Lower lobe of right lung (tissue), 2 donors: ENCODE data around the gene F5. TPM values are rescaled to one million over a fixed set of nuclear protein-coding genes. Genes with fewer than 3 reads are reported as not detected.

Experiments
- ATAC-seq, 2 donors: fragments of 200-7000 bp; cut with Tn5 transposase; one replicate each; pipeline ENCODE4 v1.9.1; 2020 to 2022; ENCODE audit warnings: mild to moderate bottlenecking in 2 of 2, moderate library complexity in 2 of 2
- DNase-seq: peaks from one replicate; pipeline ENCODE4 v3.0.0-alpha.2; 2020
- H3K27ac ChIP-seq: fragments of 200-600 bp; one replicate; pipeline ENCODE4 v1.8.0; 2022
- H3K27me3 ChIP-seq: fragments of 200-600 bp; one replicate; pipeline ENCODE4 v1.8.0; 2022; ENCODE audit warnings: low read depth
- H3K36me3 ChIP-seq: fragments of 200-600 bp; one replicate; pipeline ENCODE4 v1.8.0; 2022; ENCODE audit warnings: mild to moderate bottlenecking
- H3K4me1 ChIP-seq: fragments of 200-600 bp; one replicate; pipeline ENCODE4 v1.8.0; 2022
- H3K4me3 ChIP-seq: fragments of 200-600 bp; one replicate; pipeline ENCODE4 v1.8.0; 2022; ENCODE audit warnings: mild to moderate bottlenecking
- H3K9me3 ChIP-seq: fragments of 200-600 bp; one replicate; pipeline ENCODE4 v1.8.0; 2022
- CTCF ChIP-seq: fragments of 200-600 bp; IDR thresholded peaks from one replicate; pipeline ENCODE4 v1.8.0; 2022; ENCODE audit warnings: antibody characterized with exemption, mild to moderate bottlenecking
- intact Hi-C: fragments of 100-400 bp; cut with DNase I; formaldehyde crosslinking; loops from one replicate; pipeline ENCODE4 v1.11.0; 2022
- total RNA-seq: library from RNA; stranded (reverse); fragmentation: NEBNext Ultra II Directional; extraction: Animal tissue kit (Norgen Biotek cat#: 25700); gene quantifications from one replicate; pipeline ENCODE4 v1.2.1, GENCODE V29; 2021
- donor health status: DM: no; HTN: yes; CAD: no; lungs with severe emphysema.

Gene F5
- total RNA-seq, 1 donor from 2014 or later: 4.2 TPM

GRCh38 chr1:169523904-169524303 is 62.4 kb downstream of the F5 start:
- Histone ChIP-seq H3K9me3 (no peaks in the 10 kb centered on the region), H3K27ac (no peak overlapping the region), H3K36me3 (no peaks in the 10 kb centered on the region), H3K27me3 (no peaks in the 10 kb centered on the region), H3K4me1 (peaks cover 2% of the 10 kb centered on the region), H3K4me3 (no peak overlapping the region)
- no peak for DNase-seq
- ATAC-seq: no peak
- intact Hi-C loops: no loop called here
- no peak for TF ChIP-seq CTCF

- ATAC-seq (no peak), DNase-seq (no peak)
- H3K27me3 ChIP-seq: no peaks in the 10 kb centered on the region
- H3K4me3 ChIP-seq: no peak overlapping the region
- H3K9me3 ChIP-seq: no peaks in the 10 kb centered on the region
- no peak overlapping the region for H3K27ac ChIP-seq
- H3K4me1 ChIP-seq: no peaks in the 10 kb centered on the region
- no peaks in the 10 kb centered on the region for H3K36me3 ChIP-seq
- TF ChIP-seq CTCF: no peak
- intact Hi-C loops: no loop called here
Measured at GRCh38 chr1:169521226-169521625, 65.1 kb downstream of the F5 start.

GRCh38 chr1:169517558-169518186 is 68.6 kb downstream of the F5 start:
- no peak for TF ChIP-seq CTCF
- Histone ChIP-seq H3K27ac (no peak overlapping the region), H3K27me3 (no peaks in the 10 kb centered on the region), H3K36me3 (no peaks in the 10 kb centered on the region), H3K9me3 (no peaks in the 10 kb centered on the region), H3K4me1 (no peaks in the 10 kb centered on the region), H3K4me3 (no peak overlapping the region)
- intact Hi-C loops: no loop called here
- ATAC-seq (no peak), DNase-seq (no peak)

GRCh38 chr1:169515641-169516040 is 70.6 kb downstream of the F5 start:
- no peak for ATAC-seq
- H3K27ac ChIP-seq: no peak overlapping the region
- H3K4me1 ChIP-seq: no peaks in the 10 kb centered on the region
- H3K27me3 ChIP-seq: no peaks in the 10 kb centered on the region
- no peak overlapping the region for H3K4me3 ChIP-seq
- no peaks in the 10 kb centered on the region for H3K9me3 ChIP-seq
- no peaks in the 10 kb centered on the region for H3K36me3 ChIP-seq
- intact Hi-C loops: no loop called here
- TF ChIP-seq CTCF: no peak
- DNase-seq: no peak

- ATAC-seq (no peak), DNase-seq (no peak)
- Histone ChIP-seq H3K27me3 (no peaks in the 10 kb centered on the region), H3K36me3 (no peaks in the 10 kb centered on the region), H3K9me3 (no peaks in the 10 kb centered on the region), H3K4me1 (no peaks in the 10 kb centered on the region), H3K4me3 (no peak overlapping the region), H3K27ac (no peak overlapping the region)
- no peak for TF ChIP-seq CTCF
- intact Hi-C loops: no loop called here
Measured at GRCh38 chr1:169514566-169515270, 71.6 kb downstream of the F5 start.
